SU-DHL-6 (cell line): Measurements from ENCODE around the gene PACS2.

Experiments
- H2AFZ ChIP-seq: fragments of 200-600 bp; sonication (generic); 2 replicates; pipeline ENCODE4 v1.6.1; 2014; ENCODE audit warnings: low read depth, mild to moderate bottlenecking, moderate library complexity, mixed read lengths, antibody characterized with exemption, low read length; ENCODE audit not compliant: severe bottlenecking
- H3F3A ChIP-seq: fragments of 200-600 bp; shearing (Covaris generic); 2 replicates; pipeline ENCODE4 v1.6.0; 2016; ENCODE audit warnings: antibody characterized with exemption, mild to moderate bottlenecking; ENCODE audit not compliant: insufficient read depth
- H3K27ac ChIP-seq: fragments of 200-600 bp; sonication (generic); 2 replicates; pipeline ENCODE4 v1.5.1; 2016; ENCODE audit warnings: low read depth, mild to moderate bottlenecking, low read length, moderate library complexity, mixed read lengths
- H3K27me3 ChIP-seq: fragments of 200-600 bp; sonication (generic), shearing (Covaris generic); 2 replicates; pipeline ENCODE4 v1.6.0; 2014; ENCODE audit warnings: mild to moderate bottlenecking, low read length
- H3K36me3 ChIP-seq: fragments of 200-600 bp; sonication (generic); 2 replicates; pipeline ENCODE4 v1.6.1; 2014; ENCODE audit warnings: mild to moderate bottlenecking, low read length, mixed read lengths
- H3K4me2 ChIP-seq: fragments of 300-600, 200-600 bp; shearing (Covaris generic), sonication (generic); 2 replicates; pipeline ENCODE4 v1.6.0; 2014; ENCODE audit warnings: low read length, low read depth, mild to moderate bottlenecking; ENCODE audit not compliant: poor library complexity, severe bottlenecking
- H3K4me3 ChIP-seq: fragments of 200-600 bp; sonication (generic); 2 replicates; pipeline ENCODE4 v1.5.1; 2014; ENCODE audit warnings: antibody characterized with exemption, low read length, mild to moderate bottlenecking, mixed read lengths; ENCODE audit not compliant: insufficient read depth, poor library complexity, severe bottlenecking
- H3K79me2 ChIP-seq: fragments of 200-600 bp; sonication (generic); 2 replicates; pipeline ENCODE4 v1.6.1; 2014; ENCODE audit warnings: mild to moderate bottlenecking, low read length, moderate library complexity; ENCODE audit not compliant: insufficient read depth
- H3K9ac ChIP-seq: fragments of 200-600 bp; sonication (generic); 2 replicates; pipeline ENCODE4 v1.7.0; 2014; ENCODE audit warnings: mild to moderate bottlenecking, low read length
- H3K9me2 ChIP-seq: fragments of 200-600 bp; sonication (generic); replicated peaks from 2 replicates; pipeline ENCODE4 v1.6.1; 2014; ENCODE audit warnings: low read length; ENCODE audit not compliant: insufficient read depth
- H3K9me3 ChIP-seq: fragments of 200-600 bp; sonication (generic); 2 replicates; pipeline ENCODE4 v1.6.1; 2014; ENCODE audit warnings: low read length, mixed read lengths; ENCODE audit not compliant: insufficient read depth
- H4K20me1 ChIP-seq: fragments of 200-600 bp; sonication (generic); 2 replicates; pipeline ENCODE4 v1.6.1; 2014; ENCODE audit warnings: low read depth, mild to moderate bottlenecking, antibody characterized with exemption, low read length, moderate library complexity, mixed read lengths
- CTCF ChIP-seq: fragments of 200-600 bp; sonication (generic); IDR thresholded peaks from one replicate; pipeline ENCODE4 v1.5.1; 2017; ENCODE audit warnings: antibody characterized with exemption, mild to moderate bottlenecking, low read length, moderate library complexity; ENCODE audit not compliant: insufficient read depth, poor library complexity, severe bottlenecking
- EZH2phosphoT487 ChIP-seq: fragments of 200-600 bp; sonication (generic), shearing (Covaris generic); conservative IDR thresholded peaks from 2 replicates; pipeline ENCODE4 v1.6.1; 2018; ENCODE audit warnings: mild to moderate bottlenecking, antibody characterized with exemption, low read length, moderate library complexity, mixed read lengths

The PACS2 gene

GRCh38 chr14:105401699-105402098 is 87.2 kb downstream of the PACS2 start:
- no peak overlapping the region for H3K4me3 ChIP-seq
- no peaks in the 10 kb centered on the region for H4K20me1 ChIP-seq
- H3K27ac ChIP-seq, result no peak overlapping the region
- H3F3A ChIP-seq, result no peaks in the 10 kb centered on the region
- peaks cover 14% of the 10 kb centered on the region; the same call in 1 of the 2 replicates for H3K79me2 ChIP-seq
- H3K9me2 ChIP-seq, result no peaks in the 10 kb centered on the region
- no peak overlapping the region for H3K9ac ChIP-seq
- H3K9me3 ChIP-seq, result no peaks in the 10 kb centered on the region
- peaks cover 5% of the 10 kb centered on the region; the same call in 1 of the 2 replicates for H3K36me3 ChIP-seq
- no peak overlapping the region for H3K4me2 ChIP-seq
- H3K27me3 ChIP-seq, result no peaks in the 10 kb centered on the region
- H2AFZ ChIP-seq, result no peak overlapping the region
- TF ChIP-seq EZH2phosphoT487, result no peak
- no peak for TF ChIP-seq CTCF

- H3K4me3 ChIP-seq, result no peak overlapping the region
- H3K4me2 ChIP-seq, result no peak overlapping the region
- no peaks in the 10 kb centered on the region for H3K36me3 ChIP-seq
- H3K79me2 ChIP-seq, result no peaks in the 10 kb centered on the region
- H3F3A ChIP-seq, result no peaks in the 10 kb centered on the region
- H3K9ac ChIP-seq, result no peak overlapping the region
- no peak overlapping the region for H3K27ac ChIP-seq
- no peak overlapping the region for H2AFZ ChIP-seq
- no peaks in the 10 kb centered on the region for H3K9me3 ChIP-seq
- TF ChIP-seq CTCF, result no peak
- H4K20me1 ChIP-seq, result no peaks in the 10 kb centered on the region
- no peaks in the 10 kb centered on the region for H3K27me3 ChIP-seq
- no peaks in the 10 kb centered on the region for H3K9me2 ChIP-seq
These were observed 94.0 kb downstream of the PACS2 start for GRCh38 chr14:105408592-105408991.

- Histone ChIP-seq H4K20me1 (no peaks in the 10 kb centered on the region), H3K27me3 (no peaks in the 10 kb centered on the region)
These were observed 94.8 kb downstream of the PACS2 start for GRCh38 chr14:105409364-105409763.

More at GRCh38 chr14:105409364-105409763, 94.8 kb downstream of the PACS2 start:
- Histone ChIP-seq H3K9ac (no peak overlapping the region), H3K36me3 (no peaks in the 10 kb centered on the region), H3K79me2 (no peaks in the 10 kb centered on the region), H3K9me2 (no peaks in the 10 kb centered on the region), H3K27ac (no peak overlapping the region), H3K4me2 (no peak overlapping the region), H3K9me3 (no peaks in the 10 kb centered on the region), H3K4me3 (no peak overlapping the region), H2AFZ (no peak overlapping the region), H3F3A (no peaks in the 10 kb centered on the region)
- no peak for TF ChIP-seq EZH2phosphoT487
- TF ChIP-seq CTCF, result no peak
